Globus pallidus (tissue), 1 donor: ENCODE measurements around the gene LARGE1.

Source experiments
- DNase-seq: peaks from one replicate; pipeline ENCODE4 v3.0.0-alpha.2; 2015; ENCODE audit warnings: low spot score

LARGE1 gene

GRCh38 chr22:33657670-33658069 is 262.6 kb downstream of the LARGE1 start:
- no peak for DNase-seq

- DNase-seq, result no peak
Measured at GRCh38 chr22:33656808-33657628, 263.3 kb downstream of the LARGE1 start.

GRCh38 chr22:33654173-33654895 is 265.9 kb downstream of the LARGE1 start:
- no peak for DNase-seq

- no peak for DNase-seq
Measured at GRCh38 chr22:33653532-33654063, 266.7 kb downstream of the LARGE1 start.

GRCh38 chr22:33652615-33653014 is 267.7 kb downstream of the LARGE1 start:
- no peak for DNase-seq

- no peak for DNase-seq
Measured at GRCh38 chr22:33650244-33650643, 270.0 kb downstream of the LARGE1 start.

GRCh38 chr22:33648478-33648877 is 271.8 kb downstream of the LARGE1 start:
- no peak for DNase-seq

- DNase-seq, result no peak
Measured at GRCh38 chr22:33640900-33641299, 279.4 kb downstream of the LARGE1 start.

GRCh38 chr22:33639588-33640254 is 280.6 kb downstream of the LARGE1 start:
- no peak for DNase-seq

GRCh38 chr22:33635766-33636165 is 284.5 kb downstream of the LARGE1 start:
- DNase-seq, result no peak

- no peak for DNase-seq
Measured at GRCh38 chr22:33631777-33632176, 288.5 kb downstream of the LARGE1 start.

- no peak for DNase-seq
Measured at GRCh38 chr22:33625959-33626358, 294.3 kb downstream of the LARGE1 start.

GRCh38 chr22:33620085-33620484 is 300.2 kb downstream of the LARGE1 start:
- no peak for DNase-seq

- no peak for DNase-seq
Measured at GRCh38 chr22:33606504-33606903, 313.8 kb downstream of the LARGE1 start.

GRCh38 chr22:33605666-33606065 is 314.6 kb downstream of the LARGE1 start:
- no peak for DNase-seq

- no peak for DNase-seq
Measured at GRCh38 chr22:33605221-33605620, 315.1 kb downstream of the LARGE1 start.

GRCh38 chr22:33601062-33601461 is 319.2 kb downstream of the LARGE1 start:
- no peak for DNase-seq

- no peak for DNase-seq
Measured at GRCh38 chr22:33600595-33600994, 319.7 kb downstream of the LARGE1 start.

- DNase-seq, result no peak
Measured at GRCh38 chr22:33600113-33600512, 320.2 kb downstream of the LARGE1 start.

GRCh38 chr22:33599596-33599995 is 320.7 kb downstream of the LARGE1 start:
- DNase-seq, result no peak

GRCh38 chr22:33598821-33599220 is 321.5 kb downstream of the LARGE1 start:
- DNase-seq, result no peak

- no peak for DNase-seq
Measured at GRCh38 chr22:33597274-33597985, 322.8 kb downstream of the LARGE1 start.
